Tibial artery (tissue), 4 donors: ENCODE results near the gene RPS6KA4.

ENCODE experiments used
- DNase-seq, 2 donors: peaks; one replicate each; pipeline ENCODE4 v3.0.0-alpha.2; 2019
- H3K27ac ChIP-seq, 2 donors: fragments of 200-600 bp; sonication (generic) in 1 of 2; 1 replicate in 1 of 2; 2 replicates in 1 of 2; pipeline ENCODE4 v1.5.1; 2018 to 2019; ENCODE audit warnings: mild to moderate bottlenecking in 1 of 2
- H3K27me3 ChIP-seq, 2 donors: fragments of 200-600 bp; sonication (generic) in 1 of 2; one replicate each; pipeline versions ENCODE4 v1.5.1 to v1.6.0; 2016 to 2019
- H3K36me3 ChIP-seq, 3 donors: fragments of 200-600 bp; sonication (generic) in 2 of 3; one replicate each; pipeline ENCODE4 v1.5.1; 2016 to 2019; ENCODE audit warnings: mild to moderate bottlenecking in 2 of 3
- H3K4me1 ChIP-seq, 4 donors: fragments of 200-600 bp; sonication (generic) in 2 of 4; 1 replicate in 3 of 4; 2 replicates in 1 of 4; pipeline ENCODE4 v1.5.1; 2016 to 2019
- H3K4me3 ChIP-seq, 2 donors: fragments of 200-600 bp; sonication (generic) in 1 of 2; 1 replicate in 1 of 2; 2 replicates in 1 of 2; pipeline ENCODE4 v1.5.1; 2018 to 2019; ENCODE audit warnings: mild to moderate bottlenecking in 2 of 2
- H3K9me3 ChIP-seq, 3 donors: fragments of 200-600 bp; sonication (generic) in 1 of 3; one replicate each; pipeline ENCODE4 v1.5.1; 2016 to 2019
- intact Hi-C: fragments of 100-400 bp; cut with DNase I; formaldehyde crosslinking; loops from one replicate; pipeline ENCODE4 v1.15.0; 2023; ENCODE audit warnings: low total_unique reads
- TF ChIP-seq, protein P1 (sequence below), 2 experiments: fragments of 200-600 bp in 1 of 2; fragments of 450-650 bp in 1 of 2; IDR thresholded peaks; one replicate each; pipeline ENCODE4 v1.5.1; 2017 to 2019; ENCODE audit warnings: antibody characterized with exemption in 2 of 2, mild to moderate bottlenecking in 1 of 2, moderate library complexity in 1 of 2

The RPS6KA4 gene

DNA sequence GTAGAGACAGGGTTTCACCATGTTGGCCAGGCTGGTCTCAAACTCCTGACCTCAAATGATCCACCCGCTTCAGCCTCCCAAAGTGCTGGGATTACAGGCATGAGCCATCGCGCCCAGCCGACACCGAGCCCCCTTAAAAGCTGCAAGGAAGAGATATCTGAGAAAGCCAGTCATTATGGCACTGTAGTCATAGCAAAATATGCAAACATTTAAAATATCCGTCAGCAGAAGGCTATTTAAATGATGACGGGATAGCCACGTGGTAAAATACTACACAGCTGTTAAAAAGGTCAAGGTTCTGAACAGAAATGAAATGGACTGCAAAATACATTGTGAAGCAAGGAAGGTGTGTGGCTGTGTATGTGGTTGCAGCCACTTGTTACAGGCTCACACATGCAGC, 25.4 kb upstream of the RPS6KA4 start:
- Histone ChIP-seq H3K4me3 (no peak overlapping the region), H3K27me3 (no peaks in the 10 kb centered on the region), H3K4me1 (peaks cover 0 to 30% (median 22%) of the 10 kb centered on the region in 4 donors), H3K27ac (no peak overlapping the region), H3K9me3 (no peaks in the 10 kb centered on the region), H3K36me3 (no peaks in the 10 kb centered on the region)
- intact Hi-C loops: no loop called here
- no peak for DNase-seq
- TF ChIP-seq, protein P1, sequence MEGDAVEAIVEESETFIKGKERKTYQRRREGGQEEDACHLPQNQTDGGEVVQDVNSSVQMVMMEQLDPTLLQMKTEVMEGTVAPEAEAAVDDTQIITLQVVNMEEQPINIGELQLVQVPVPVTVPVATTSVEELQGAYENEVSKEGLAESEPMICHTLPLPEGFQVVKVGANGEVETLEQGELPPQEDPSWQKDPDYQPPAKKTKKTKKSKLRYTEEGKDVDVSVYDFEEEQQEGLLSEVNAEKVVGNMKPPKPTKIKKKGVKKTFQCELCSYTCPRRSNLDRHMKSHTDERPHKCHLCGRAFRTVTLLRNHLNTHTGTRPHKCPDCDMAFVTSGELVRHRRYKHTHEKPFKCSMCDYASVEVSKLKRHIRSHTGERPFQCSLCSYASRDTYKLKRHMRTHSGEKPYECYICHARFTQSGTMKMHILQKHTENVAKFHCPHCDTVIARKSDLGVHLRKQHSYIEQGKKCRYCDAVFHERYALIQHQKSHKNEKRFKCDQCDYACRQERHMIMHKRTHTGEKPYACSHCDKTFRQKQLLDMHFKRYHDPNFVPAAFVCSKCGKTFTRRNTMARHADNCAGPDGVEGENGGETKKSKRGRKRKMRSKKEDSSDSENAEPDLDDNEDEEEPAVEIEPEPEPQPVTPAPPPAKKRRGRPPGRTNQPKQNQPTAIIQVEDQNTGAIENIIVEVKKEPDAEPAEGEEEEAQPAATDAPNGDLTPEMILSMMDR (IDR thresholded peaks at IDR 0.05): no peak

DNA sequence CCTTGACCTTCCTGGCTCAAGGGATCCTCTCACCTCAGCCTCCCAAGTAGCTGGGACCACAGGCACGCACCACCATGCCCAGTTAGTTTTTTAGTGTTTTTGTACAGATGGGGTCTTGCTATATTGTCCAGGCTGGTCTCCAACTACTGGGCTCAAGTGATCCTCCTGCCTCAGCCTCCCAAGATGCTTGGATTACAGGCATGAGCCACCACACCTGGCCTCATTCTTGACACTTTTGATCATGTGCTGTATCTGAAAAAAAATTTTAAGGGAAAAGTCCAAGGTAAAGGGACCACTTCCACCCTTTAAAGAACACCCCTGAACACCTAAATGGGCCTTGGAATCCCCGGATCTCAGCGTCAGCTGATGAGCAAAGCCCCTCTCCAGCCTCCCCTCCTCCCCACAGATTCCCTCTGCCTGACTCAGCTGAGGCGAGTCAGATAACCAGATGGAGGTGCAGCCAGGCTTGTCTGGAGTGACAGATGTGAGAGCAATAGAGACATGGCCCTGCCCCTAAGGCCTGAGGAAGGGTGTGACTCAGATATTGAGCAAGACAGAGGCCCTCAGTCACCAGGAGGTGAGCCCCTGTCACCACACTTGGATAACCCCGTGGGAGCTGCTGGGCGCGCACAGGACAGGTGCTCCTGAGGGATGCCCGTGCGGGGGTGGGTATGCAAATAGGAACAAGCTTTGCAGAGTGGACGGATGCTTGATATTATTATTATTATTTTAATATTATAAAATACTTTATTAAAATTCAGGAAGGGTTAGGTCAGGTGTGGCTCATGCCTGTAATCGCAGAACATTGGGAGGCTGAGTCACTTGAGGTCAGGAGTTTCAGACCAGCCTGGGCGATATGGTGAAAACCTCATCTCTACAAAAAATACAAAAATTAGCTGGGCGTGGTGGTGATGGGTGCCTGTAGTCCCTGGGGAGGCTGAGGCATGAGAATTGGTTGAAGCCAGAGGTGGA, 23.9 kb upstream of the RPS6KA4 start:
- peak in 1 of 2 donors; percentile 62 for DNase-seq
- Histone ChIP-seq H3K4me3 (no peak overlapping the region), H3K27ac (no peak overlapping the region), H3K4me1 (peaks cover 0 to 17% (median 7%) of the 10 kb centered on the region in 4 donors), H3K36me3 (no peaks in the 10 kb centered on the region), H3K9me3 (no peaks in the 10 kb centered on the region), H3K27me3 (no peaks in the 10 kb centered on the region)
- TF ChIP-seq, protein P1 (IDR thresholded peaks at IDR 0.05): no peak
- intact Hi-C loops: no loop called here

DNA sequence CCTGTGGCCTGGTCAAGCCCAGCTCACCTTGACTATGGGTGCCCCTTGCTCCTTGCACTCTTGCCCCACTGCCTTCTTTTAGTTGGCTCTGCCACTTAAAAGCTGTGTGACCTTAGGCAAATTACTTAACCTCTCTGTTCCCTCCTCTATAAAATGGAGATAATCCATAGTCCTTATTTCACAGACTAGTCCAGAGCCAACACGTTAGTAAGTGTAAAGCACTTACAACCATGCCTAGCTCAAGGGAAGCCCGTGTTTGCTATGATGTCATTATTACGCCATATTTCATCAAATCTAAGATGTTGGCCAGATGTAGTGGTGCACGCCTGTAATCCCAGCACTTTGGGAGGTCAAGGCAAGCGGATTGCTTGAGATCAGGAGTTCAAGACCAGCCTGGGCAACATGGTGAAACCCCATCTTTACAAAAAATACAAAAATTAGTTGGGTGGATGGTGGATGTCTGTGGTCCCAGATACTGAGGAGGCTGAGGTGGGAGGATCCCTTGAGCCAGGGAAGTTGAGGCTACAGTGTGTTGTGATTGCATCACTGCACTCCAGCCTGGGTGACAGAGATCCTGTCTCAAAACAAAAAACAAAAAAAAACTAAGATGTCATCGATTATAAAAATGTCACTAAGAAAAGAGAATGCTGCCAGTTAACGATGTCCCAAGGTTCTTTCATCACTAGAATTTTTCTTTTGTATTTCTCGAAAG, 21.3 kb upstream of the RPS6KA4 start:
- Histone ChIP-seq H3K27ac (no peak overlapping the region), H3K27me3 (no peaks in the 10 kb centered on the region), H3K4me1 (peaks cover 0 to 11% (median 9%) of the 10 kb centered on the region in 4 donors), H3K9me3 (no peaks in the 10 kb centered on the region), H3K36me3 (no peaks in the 10 kb centered on the region), H3K4me3 (no peak overlapping the region)
- intact Hi-C loops: no loop called here
- no peak for DNase-seq
- TF ChIP-seq, protein P1 (IDR thresholded peaks at IDR 0.05): no peak

DNA sequence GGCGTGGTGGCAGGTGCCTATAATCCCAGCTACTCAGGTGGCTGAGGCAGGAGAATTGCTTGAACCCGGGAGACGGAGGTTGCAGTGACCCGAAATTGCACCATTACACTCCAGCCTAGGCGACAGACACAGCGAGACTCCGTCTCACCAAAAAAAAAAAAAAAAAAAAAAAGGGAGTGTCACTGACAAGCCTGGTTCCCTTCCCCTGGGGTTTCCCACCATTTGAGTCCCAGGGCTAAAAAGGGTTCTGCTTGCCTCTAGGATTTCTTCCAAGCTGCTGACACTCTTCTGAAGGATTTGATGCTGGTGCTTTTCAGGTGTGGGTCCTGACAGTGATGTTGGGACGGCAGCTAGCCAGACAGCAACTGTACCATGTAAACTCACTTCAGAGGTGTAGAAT, 20.2 kb upstream of the RPS6KA4 start:
- Histone ChIP-seq H3K4me1 (peaks cover 0 to 20% (median 14%) of the 10 kb centered on the region in 4 donors), H3K4me3 (no peak overlapping the region), H3K36me3 (no peaks in the 10 kb centered on the region), H3K27ac (no peak overlapping the region), H3K27me3 (no peaks in the 10 kb centered on the region), H3K9me3 (no peaks in the 10 kb centered on the region)
- intact Hi-C loops: no loop called here
- no peak for DNase-seq
- TF ChIP-seq, protein P1 (IDR thresholded peaks at IDR 0.05): no peak

DNA sequence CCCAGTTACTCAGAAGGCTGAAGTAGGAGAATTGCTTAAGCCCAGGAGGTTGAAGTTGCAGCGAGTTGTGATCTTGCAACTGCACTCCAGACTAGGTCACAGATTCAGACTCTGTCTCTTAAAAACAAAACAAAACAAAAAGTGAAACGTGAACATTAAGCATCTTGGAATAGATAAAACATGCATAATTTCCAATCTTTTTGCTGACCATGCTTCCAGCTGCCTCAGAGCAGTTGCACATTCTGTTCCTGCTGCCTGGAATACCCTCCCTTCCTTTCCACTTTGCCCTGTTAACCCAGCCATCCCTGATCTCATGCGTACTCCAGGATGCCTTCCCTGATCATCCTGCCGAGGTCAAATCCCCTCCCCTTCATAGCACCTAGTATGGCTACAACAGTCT, 19.7 kb upstream of the RPS6KA4 start:
- H3K4me1 ChIP-seq: peaks cover 0 to 21% (median 14%) of the 10 kb centered on the region in 4 donors
- DNase-seq: no peak
- H3K4me3 ChIP-seq: no peak overlapping the region
- TF ChIP-seq, protein P1 (IDR thresholded peaks at IDR 0.05): no peak
- no peaks in the 10 kb centered on the region for H3K36me3 ChIP-seq
- H3K27me3 ChIP-seq: no peaks in the 10 kb centered on the region
- intact Hi-C loops: no loop called here
- no peaks in the 10 kb centered on the region for H3K9me3 ChIP-seq
- H3K27ac ChIP-seq: no peak overlapping the region
